NCI-H2227 treated with DMSO at 0.1 percent for 48 hours (cell line): ENCODE data around the gene ETNK1.
"Not testable (repeated sequence)": the region's sequence is repeated elsewhere in the genome, so short reads cannot be mapped to it uniquely, and the experiment has no call there.

ENCODE experiments used
- DNase-seq: peaks from one replicate; lab custom pipeline; 2025; lab: John Stamatoyannopoulos, UW

ETNK1 gene, protein sequence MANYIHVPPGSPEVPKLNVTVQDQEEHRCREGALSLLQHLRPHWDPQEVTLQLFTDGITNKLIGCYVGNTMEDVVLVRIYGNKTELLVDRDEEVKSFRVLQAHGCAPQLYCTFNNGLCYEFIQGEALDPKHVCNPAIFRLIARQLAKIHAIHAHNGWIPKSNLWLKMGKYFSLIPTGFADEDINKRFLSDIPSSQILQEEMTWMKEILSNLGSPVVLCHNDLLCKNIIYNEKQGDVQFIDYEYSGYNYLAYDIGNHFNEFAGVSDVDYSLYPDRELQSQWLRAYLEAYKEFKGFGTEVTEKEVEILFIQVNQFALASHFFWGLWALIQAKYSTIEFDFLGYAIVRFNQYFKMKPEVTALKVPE

DNA sequence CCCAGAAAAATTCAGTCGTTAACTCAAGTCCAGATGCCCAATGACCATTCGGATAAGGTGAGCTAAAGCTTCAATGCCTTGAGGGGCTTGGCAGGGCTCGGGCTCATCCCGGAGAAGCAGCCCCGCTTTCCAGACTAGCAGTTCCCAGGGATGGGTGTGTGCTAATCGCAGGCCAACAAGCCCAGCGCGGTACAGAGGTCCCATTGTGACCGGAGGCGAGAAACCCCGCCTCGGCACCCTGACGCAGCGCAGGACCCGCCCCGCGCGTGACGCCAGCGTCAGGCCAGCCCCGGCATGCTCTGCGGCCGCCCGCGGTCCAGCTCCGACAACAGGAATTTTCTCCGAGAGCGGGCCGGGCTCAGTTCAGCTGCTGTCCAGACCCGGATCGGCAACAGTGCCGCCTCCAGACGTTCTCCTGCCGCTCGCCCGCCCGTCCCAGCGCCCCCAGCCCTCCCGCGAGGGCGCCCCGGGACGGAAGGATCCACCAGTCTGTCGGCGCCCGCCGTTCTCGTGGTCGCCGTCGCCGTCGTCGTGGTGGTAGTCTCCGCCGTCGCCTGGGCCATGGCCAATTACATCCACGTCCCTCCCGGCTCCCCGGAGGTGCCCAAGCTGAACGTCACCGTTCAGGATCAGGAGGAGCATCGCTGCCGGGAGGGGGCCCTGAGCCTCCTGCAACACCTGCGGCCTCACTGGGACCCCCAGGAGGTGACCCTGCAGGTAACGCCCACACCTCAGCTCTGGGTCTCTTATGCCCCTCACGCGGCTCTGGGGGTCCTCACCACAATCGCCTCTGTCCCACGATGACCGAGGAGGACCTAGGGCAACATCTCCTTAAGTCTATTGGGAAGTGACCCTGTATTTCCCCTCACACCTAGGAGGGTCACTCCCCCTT, at the start of gene ETNK1:
ETNK1 (plus strand) TSS at position 302 of the 892 bp plus-strand sequence; CDS start at position 562, 260 bp downstream.
- DNase-seq = peak; percentile 81

DNA sequence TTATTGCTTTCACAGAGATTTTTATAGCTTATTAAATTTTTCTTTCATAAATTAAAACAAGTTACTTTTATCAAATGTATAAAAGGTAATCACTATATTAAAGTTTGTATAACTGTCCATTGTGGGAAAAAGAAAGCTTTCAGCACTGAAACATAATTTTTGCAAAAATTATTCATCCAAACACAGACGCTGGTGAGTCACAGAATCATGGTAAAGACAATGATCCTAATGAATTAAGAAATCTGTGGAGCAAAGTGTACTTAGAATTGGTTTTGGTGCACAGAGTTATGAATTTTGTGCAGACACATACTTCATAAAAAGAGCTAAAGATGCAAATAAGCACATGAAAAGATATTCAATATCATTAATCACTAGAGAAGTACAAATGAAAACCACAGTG, 48.9 kb upstream of the ETNK1 start:
- DNase-seq = no peak

DNA sequence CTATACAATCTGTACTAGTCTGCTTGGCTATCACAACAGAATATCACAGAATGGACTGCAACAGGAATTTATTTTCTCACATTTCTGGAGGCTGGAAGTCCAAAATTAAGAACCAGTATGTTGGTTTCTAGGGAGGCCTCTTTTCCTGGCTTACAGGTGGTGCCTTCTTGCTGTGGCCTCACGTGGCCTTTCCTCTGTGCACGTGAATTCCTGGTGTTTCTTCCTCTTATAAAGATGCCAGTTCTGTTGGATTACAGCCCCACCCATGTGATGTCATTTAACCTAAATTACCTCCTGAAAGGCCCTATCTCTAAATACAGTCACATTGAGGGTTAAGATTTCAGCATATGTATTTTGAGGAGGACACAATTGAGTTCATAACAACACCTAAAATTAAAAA, 48.5 kb upstream of the ETNK1 start:
- no peak for DNase-seq

DNA sequence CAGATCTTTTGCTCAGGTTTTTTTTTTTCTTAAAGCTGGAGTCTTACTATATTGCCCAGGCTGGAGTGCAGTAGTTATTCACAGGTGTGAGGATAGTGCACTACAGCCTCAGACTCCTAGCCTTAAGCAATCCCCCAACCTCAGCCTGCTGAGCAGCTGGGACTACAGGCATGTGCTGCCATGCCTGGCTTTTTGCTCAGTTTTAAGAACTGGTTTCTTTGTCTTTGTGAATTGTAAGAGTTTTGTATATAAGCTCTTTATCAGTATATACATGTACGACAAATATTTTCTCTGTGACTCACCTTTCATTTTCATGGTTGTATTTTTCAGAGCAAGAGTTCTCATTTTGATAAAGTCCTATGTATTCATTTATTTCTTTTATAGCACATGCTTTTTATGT, 47.3 kb upstream of the ETNK1 start:
- no peak for DNase-seq

DNA sequence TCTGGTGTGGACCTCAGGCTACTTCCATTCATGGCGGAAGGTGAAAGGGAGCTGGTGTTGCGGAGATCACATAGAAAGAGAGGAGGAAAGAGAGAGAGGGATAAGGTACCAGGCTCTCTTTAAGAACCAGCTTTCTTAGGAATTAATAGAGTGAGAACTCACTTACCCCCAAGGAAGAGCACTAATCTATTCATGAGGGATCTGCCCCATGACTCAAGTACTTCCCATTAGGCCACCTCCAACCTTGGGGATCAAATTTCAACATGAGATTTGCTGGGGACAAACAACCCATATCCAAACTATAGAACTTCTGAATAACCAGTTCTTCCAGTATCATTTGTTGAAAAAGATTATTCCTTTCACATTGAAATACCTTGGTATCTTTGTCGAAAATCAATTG, 46.6 kb upstream of the ETNK1 start:
- DNase-seq = no peak

DNA sequence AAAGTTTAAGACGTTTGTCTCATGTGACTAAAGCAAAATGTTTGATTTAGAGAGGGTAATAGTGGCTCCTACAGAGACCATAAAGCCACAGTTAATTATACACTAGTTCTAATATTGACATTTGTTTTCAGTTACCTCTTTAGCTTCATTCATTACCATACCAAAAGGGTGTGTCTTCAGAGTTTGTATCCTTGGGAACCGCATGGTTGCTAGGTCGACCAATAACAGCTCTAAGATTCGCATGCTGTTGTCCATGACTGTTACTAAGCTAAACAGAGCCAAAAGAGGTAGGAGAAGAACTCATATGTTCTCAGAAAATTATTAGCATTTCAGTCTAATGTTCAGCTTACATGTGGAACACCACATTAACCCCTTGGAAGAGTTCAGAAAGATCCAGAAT, 36.2 kb upstream of the ETNK1 start:
- no peak for DNase-seq

DNA sequence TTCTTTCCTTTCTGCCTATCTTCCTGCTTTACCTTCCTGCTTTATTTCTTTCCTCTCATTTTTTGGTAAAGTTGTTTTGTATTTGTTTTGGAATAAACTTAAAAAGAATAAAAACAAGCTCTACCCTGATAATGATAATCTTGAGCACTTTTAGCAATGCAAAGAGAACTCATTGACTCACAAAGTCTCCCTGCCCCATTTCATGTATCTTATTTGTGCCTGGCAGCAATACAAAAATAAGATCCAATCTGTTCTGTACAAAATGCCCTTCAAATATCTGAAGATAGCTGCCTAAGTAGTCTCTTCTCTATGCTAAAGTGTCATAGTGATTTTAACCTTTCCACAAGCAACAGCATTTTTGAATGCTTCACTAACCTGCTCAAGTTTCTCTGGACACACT, 31.1 kb upstream of the ETNK1 start:
- no peak for DNase-seq

DNA sequence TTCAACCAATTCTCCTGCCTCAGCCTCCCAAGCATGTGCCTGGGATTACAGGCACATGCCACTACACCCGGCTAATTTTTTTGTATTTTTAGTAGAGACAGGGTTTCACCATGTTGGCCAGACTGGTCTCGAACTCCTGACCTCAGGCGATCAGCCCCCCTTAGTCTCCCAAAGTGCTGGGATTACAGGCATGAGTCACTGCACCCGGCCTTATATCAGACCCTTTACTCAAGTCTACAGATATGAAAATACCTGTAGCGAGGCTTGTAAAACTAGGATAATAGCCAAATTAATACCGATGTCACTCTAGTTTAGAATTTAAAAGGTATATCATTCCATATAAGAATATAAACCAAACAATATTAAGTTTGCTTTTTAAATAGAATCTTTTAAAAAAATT, 27.4 kb upstream of the ETNK1 start:
- not testable (repeated sequence) for DNase-seq

DNA sequence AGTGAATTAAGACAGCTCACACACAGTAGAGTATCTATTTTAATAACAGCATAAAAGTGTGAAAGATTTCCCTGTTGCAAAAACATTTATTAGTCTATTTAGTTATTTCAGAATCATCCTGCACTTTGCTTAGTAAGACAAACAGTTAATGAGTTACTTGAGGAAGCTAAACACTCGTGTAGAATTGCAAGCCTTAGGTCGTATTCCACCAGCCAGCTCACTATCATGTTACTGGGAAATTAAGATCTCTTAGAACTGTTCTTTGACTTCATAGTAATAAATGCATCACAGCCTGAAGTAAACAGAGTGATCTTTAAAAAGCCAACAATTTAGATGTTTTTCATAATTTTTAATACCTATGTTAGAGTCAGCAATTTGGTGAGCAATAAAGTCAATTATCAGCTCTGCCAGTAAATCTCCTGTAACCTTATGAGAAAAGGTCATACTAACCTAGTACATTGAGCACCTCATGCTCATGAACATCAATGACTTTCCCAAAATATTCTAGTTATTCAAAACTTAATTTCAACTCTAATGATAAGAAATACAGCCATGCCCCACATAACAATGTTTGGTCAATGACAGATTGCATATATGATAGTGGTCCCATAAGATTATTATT, 26.7 kb upstream of the ETNK1 start:
- DNase-seq = no peak

DNA sequence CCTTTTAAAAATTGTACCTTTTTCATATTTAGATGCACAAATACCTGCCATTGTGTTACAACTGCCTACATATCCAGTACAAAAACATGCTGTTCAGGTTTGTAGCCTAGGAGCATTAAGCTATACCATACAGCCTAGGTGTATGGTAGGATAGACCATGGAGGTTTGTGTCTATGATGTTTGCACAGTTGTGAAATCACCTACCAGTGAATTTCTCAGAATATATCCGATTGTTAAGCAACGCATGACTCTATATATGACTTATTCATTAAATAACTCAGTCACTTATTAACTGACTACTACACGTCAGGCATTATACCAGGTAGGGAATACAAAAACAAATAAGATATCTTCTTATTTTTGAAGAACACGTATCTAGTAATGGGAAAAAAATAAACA, 26.2 kb upstream of the ETNK1 start:
- no peak for DNase-seq

DNA sequence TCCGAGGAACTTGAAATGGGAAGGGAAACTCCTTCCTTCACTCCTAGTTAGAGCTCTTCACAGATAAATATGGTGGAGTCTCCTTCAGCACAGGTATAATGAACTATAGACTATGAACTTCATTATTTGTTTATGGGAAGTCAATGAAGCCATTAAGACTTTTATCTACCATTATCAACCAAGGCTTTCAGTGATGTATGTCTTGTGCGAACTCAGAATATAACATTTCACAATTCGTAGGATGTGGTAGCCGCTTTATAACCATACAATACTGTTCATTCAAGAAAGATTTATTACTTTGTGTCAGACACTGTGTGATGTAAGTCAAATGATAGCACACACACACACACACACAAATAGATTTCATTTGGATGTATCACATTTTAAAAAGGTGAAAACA, 24.8 kb upstream of the ETNK1 start:
- no peak for DNase-seq

DNA sequence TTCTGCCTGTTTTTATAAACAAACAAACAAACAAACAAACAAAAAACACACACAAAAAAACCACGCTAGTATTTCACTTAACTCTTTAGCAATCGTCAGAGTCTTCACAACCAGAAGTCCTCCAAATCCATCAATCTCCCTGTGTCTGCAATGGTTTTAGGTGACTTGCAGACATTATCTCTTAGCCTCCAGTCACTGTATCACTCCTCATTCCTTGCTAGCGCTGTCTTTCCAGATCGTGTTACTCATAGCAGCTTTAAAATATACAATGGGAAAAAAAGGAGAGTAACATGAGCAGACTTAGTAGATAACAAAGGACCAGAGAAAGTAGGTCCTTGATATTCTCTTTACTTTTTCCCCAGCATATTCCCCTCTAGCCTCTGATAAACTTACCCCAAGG, 15.5 kb upstream of the ETNK1 start:
- no peak for DNase-seq

DNA sequence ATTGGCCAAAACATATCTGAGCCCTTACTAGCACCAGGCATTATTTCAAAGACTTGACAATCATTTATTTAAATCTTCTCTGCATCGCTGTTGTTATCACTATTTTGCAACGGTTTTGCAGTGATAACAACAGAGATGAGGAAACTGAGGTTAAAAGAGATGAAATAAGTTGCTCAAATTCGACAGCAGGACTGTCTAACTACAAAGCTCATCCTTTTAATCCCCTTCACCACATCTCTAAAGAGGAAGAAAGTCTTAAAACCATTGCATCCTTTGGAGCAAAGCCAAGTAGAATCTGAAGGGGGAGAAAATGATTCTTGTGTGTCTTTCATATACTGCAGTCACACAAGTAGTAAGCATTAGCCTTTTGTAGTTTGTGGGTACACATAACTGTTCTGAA, 14.8 kb upstream of the ETNK1 start:
- no peak for DNase-seq

DNA sequence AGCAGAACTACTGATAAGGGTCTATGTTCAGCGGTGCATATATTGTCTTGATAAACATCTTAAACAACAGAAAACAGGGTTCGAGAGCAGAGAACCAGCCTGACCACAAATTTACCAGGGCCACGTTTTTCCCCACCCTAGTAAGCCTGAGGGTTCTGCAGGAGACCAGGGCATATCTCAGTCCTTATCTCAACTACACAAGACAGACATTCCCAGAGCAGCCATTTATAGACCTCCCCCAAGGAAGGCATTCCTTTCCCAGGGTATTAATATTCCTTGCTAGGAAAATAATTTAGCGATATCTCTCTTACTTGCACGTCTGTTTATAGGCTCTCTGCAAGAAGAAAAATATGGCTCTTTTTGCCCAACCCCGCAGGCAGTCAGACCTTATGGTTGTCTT, 12.1 kb upstream of the ETNK1 start:
- not testable (repeated sequence) for DNase-seq

DNA sequence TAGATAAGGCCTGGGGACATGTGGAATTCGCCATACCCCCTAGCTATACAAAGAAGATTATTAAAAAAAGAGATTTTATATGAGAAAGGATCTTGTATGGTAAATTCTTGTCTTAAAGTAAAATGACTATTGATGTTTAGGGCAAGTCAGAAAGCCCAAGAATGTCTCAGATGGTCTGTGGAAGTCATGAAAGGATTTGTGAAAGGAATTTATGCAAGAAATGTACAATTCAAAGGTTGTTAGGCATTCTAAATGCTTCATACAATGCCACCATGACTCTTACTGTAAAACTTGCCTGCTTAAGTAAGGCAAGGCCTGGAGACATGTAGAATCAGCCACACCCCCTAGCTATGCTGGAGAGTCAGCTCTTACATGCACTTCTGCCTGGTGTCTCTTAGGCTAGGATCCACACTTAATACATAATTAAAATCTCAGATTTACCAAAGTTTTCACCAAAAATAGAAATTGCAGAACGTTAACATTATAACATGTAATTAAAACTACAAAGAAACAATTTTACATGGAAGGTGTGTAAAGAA, 8.9 kb upstream of the ETNK1 start:
- no peak for DNase-seq

DNA sequence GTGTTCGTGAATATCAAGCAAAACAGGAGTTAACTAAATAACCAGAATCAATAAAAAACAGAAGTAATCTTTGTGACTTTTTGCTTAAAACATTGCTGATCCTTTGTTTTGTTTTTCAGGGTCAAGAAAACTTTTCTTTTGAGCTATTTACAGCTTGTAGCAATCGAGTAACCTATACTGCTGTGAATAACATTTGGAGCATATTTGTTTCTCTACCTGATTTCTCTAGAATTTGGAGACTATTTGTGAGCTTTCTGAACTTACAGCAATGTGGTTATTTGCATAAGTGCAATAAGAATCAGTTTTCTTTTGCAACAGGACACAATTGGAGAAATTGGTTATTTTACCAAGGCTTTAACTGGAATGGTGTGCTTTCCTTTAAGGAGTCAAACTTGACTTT, 7.3 kb upstream of the ETNK1 start:
- DNase-seq = no peak

DNA sequence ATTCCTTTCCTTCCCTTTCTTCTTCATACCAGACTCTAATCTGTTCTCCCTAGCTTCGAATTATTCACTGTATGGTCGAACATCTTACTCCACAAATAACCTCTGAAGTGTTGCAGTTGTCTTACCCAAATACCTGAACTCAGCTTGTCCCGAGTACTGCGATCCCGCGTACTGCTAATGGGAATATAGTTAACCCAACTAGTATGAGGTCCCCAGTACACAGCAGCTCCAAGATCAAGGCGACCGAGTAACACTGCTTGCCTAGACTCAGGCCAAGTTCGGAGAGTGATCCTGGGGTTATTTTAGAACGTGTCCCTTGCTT, 462 bp upstream of the ETNK1 start:
- DNase-seq = peak; percentile 81

DNA sequence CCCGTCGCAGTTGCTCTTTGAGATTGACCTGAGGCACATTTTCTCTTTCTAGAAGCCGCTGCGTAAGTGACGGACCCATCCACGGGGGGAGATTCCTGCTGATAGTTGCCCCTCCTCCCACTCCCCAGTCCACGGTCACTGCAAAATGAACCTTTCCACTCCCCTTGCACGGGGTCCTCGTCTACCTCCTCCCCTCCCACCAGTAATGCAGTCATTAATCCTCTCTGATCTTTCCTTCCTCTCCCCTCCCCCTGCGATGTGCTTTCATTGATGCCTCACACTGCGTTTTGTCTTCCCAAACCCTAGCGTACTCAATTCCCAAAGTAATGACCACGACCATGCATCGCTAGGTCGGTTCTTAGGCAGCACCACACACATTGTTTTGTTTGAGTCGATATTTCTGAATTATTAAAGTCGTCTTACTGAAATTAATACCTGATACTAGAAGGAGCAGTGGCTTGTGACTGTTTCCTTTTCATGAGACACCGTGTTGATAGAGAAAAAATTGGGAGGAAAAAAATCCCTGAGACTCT, 857 bp downstream of the ETNK1 start:
- DNase-seq = peak; percentile 21

DNA sequence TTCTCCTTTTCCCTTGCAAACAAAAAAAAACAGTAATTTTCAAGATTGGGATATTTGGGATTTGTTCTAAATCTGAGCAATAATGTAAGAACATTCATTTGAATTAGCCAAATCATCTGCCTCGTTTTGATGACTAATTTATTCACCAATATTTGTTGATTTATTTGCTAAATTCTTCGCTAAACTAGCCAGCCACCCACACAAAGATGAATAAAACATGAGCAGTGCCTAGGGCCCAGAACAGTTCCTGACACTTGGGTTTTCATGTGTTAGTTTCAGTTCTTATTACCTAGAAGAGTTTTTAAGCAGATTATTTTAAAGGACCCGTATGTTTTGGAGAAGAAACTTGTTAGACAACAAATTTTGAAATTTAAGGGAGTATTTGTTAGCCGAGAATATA, 1.4 kb downstream of the ETNK1 start:
- DNase-seq = no peak

DNA sequence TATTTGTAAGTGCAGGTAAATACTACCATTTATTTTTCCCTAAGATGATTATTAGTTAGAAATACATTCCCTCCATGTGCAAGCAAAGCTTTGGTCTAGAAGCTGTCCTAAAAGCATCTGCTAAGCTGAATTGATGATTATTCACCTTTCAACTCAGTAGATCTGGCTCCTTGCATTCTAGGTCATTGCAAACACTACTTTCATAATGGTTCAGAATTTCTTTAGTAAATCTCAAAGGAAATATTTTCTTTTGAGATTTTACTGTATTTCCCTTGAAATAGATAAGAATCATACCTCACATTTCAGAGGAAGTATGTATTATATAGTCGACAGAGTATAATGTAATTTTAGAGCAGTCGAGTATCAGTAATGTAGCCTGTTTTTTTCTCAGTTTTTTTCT, 2.4 kb downstream of the ETNK1 start:
- no peak for DNase-seq

DNA sequence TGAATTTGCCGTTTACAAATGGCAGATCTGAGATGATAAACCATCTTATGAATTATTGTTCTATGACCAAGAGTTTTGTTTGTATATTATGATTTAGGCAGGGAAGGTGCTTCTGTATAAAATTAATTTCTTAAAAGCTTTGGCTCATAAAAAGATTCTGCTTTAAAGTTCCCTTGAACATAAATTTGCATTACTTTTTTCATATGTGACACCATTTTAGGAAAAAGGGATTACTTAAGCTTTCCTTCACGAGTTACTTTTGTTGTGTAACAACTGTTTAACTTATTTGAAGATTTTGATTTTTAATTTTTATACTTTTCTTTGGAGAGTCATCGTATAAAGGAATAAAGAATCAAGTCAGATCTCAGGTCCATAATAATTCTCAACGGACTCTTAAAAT, 3.3 kb downstream of the ETNK1 start:
- DNase-seq = no peak

DNA sequence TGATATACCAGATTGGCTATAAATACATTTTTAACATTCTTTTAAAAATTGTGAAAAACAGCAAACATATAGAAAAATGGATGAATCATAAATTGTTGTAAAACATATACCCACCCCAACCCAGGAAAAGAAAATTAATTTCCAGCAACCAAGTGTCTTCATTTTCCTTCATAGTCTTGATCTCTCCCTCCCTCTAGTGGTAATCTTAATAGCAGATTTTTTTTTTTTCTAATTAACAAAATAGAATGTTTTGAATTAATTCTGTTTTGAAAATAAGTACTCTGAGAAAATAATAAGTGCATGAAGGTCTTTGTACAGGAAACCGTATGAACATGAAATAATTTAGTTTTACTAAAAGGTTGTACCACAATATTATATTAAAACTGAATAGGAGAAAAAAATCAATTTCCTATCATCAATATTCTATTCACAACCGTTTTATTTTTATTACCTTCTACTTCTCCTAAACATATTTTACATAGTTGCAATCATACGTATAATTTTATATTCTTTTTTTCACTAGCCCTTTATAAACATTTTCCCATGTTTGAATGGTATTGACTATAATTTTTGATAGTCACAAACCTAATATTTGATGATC, 7.0 kb downstream of the ETNK1 start:
- no peak for DNase-seq
